Aorta (tissue), 5 donors: Measurements from ENCODE around the gene SLX9. TPM values are rescaled to one million over a fixed set of nuclear protein-coding genes. Genes with fewer than 3 reads are reported as not detected.

Experiments
- ATAC-seq: fragments of 200-7000 bp; cut with Tn5 transposase; one replicate; pipeline ENCODE4 v1.9.1; 2022; ENCODE audit warnings: moderate library complexity; ENCODE audit not compliant: low FRiP score
- DNase-seq, 2 donors: peaks; one replicate each; pipeline ENCODE4 v3.0.0-alpha.2; 2020
- H3K27ac ChIP-seq, 2 donors: one replicate each; pipeline ENCODE4 v1.5.1; 2013; ENCODE audit warnings: low read length in 2 of 2, mild to moderate bottlenecking in 2 of 2, moderate library complexity in 2 of 2, control low read depth in 1 of 2, inconsistent platforms in 1 of 2, low read depth in 1 of 2
- H3K27me3 ChIP-seq, 2 donors: one replicate each; pipeline ENCODE4 v1.6.1; 2013; ENCODE audit warnings: control low read depth in 1 of 2, low read length in 1 of 2, mild to moderate bottlenecking in 1 of 2, moderate library complexity in 1 of 2; ENCODE audit not compliant: insufficient read depth in 2 of 2, control insufficient read depth in 1 of 2
- H3K36me3 ChIP-seq, 2 donors: one replicate each; pipeline ENCODE4 v1.6.1; 2013; ENCODE audit warnings: control low read depth in 1 of 2, low read length in 1 of 2, mild to moderate bottlenecking in 1 of 2; ENCODE audit not compliant: insufficient read depth in 2 of 2, control insufficient read depth in 1 of 2
- H3K4me1 ChIP-seq, 2 donors: one replicate each; pipeline ENCODE4 v1.6.1; 2013; ENCODE audit warnings: low read length in 2 of 2, control low read depth in 1 of 2, mild to moderate bottlenecking in 1 of 2, moderate library complexity in 1 of 2; ENCODE audit not compliant: insufficient read depth in 2 of 2, control insufficient read depth in 1 of 2
- H3K4me3 ChIP-seq, 2 donors: one replicate each; pipeline ENCODE4 v1.5.1; 2013; ENCODE audit warnings: low read length in 2 of 2, control low read depth in 1 of 2, mild to moderate bottlenecking in 1 of 2
- H3K9me3 ChIP-seq: one replicate; pipeline ENCODE4 v1.6.1; 2013; ENCODE audit warnings: mild to moderate bottlenecking, low read length; ENCODE audit not compliant: control insufficient read depth
- WGBS, 2 donors: extraction: QIAGEN DNeasy Blood & Tissue Kit; methylation state at CpG; one replicate each; pipeline ENCODE4 v1.1.7; 2013; 5-methylcytosine and 5-hydroxymethylcytosine counted together
- intact Hi-C, 2 donors: fragments of 100-400 bp; cut with DNase I; formaldehyde crosslinking; loops; one replicate each; pipeline versions ENCODE4 v1.14.2 to v1.15.0; 2022
- polyA plus RNA-seq, 2 donors: library from polyadenylated mRNA; stranded (reverse); fragments of 200-250 nt; gene quantifications; one replicate each; pipeline ENCODE4 v1.2.3, GENCODE V29; 2013
- total RNA-seq, 2 donors: library from RNA; stranded (reverse); fragmentation: NEBNext Ultra II Directional; extraction: Animal tissue kit (Norgen Biotek cat#: 25700); gene quantifications; one replicate each; pipeline ENCODE4 v1.2.1, GENCODE V29; 2021
- donor health status: healthy with polysubstance abuse.
- donor health status: Bipolar disorder and iron deficiency.
- donor health status: DM: no; HTN: no; CAD: no.
- donor health status: DM: no; HTN: no; CAD: no.
- donor health status: DM: yes; HTN: yes; CAD: no.

The SLX9 gene
- total and polyA plus RNA-seq, 4 donors: 17.3 to 29.6 (median 20.3) TPM

DNA sequence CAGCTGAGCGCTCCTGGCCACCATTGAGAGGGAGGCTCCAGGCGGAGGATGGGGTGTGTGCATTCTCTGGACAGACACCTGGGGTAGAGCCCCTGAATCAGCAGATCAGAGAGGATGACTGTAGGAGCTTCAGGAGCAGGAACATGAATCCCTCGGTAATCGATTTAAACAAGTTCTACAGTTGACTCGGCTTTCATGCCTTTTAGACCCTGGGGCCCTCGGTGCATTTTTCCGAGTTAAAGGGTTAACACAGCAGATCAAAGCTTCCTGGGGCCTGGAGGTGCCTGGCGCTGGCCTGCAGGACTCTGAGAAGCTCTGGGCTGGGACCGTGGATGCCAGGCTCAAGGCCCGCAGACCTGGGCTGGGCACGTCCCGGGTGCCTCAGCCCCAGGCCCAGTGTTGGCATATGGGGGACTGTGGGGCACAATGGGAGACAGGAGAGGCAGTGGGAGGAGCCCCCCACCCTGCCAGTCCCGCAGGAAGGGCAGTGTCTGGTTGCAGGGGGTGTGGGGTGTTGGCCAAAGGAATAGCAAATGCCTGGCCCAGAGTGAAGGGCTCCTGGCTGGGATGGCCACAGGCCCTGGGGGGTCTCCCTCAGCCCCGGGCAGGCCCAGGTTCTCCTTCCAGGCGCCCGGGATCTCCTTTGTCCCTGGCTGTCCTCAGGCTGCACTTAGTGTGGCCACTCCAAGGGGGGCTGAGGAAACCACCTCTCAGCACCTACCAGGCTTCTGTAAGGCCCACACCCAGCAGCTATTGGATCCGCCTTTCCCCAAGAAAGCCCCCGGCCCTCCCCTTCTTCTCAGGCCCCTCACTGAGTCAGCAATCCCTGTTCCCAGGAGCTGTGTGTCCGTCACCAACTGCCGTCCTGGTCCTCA is 40.1 kb downstream of the SLX9 start:
- intact Hi-C loops: no loop called here
- ATAC-seq: no peak
- no peak overlapping the region for H3K4me3 ChIP-seq
- no peaks in the 10 kb centered on the region for H3K27me3 ChIP-seq
- no peaks in the 10 kb centered on the region for H3K9me3 ChIP-seq
- no peaks in the 10 kb centered on the region for H3K4me1 ChIP-seq
- DNase-seq: no peak
- H3K27ac ChIP-seq: peak overlapping the region in 1 of 2 donors; percentile 50
- 78 to 79% methylated on average over 20 of the region's 20 CpGs for WGBS, 2 donors
- H3K36me3 ChIP-seq: no peaks in the 10 kb centered on the region

DNA sequence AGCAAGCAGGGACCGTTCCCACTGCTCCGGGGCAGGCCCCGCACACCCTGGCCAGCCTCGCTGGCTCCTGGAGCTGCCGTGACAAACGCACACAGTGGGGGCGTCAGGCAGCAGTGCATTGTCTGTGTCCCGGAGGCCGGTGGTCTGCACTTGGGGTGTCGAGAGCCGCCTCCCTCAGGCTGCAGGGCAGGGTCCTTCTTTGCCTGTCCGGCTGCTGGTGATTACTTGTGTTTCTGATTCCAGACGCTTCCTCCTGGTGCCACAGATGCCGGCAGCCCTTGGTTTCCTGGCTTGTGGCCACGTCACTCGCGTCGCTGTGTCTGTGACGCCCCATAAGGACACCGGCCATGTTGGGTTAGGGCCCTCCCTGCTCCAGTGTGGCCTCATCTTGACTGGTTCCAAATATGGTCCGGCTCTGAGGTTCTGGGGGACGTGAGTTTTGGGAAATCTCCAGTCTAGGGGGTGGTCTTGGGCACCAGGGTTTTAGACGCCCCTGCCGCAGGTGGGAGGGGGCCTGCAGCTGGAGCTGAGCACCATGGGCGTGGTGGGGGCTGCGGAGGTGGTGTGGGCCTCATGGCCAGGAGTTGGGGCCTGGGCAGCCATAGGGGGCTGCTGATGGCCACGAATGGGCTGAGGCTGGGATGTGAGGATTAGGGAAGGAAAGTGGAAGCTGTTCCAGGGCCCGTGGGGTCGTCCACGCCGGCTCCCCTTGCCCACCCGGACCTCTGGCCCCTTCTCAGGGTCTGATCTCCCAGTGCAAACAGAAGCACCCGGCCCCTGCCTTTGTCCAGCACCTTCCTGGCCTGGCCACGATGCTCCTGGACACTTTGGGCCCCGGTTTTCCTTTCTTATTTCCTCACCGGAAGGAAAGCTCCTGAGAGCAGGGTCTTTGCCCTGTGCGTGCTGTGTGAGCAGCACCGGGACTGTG is 41.0 kb downstream of the SLX9 start:
- Histone ChIP-seq H3K4me3 (no peak overlapping the region), H3K4me1 (no peaks in the 10 kb centered on the region), H3K27me3 (no peaks in the 10 kb centered on the region), H3K36me3 (no peaks in the 10 kb centered on the region), H3K9me3 (no peaks in the 10 kb centered on the region), H3K27ac (peak overlapping the region in 1 of 2 donors; percentile 50)
- 70 to 75% methylated on average over 37 to 38 of the region's 38 CpGs for WGBS, 2 donors
- intact Hi-C loops: no loop called here
- ATAC-seq: no peak
- no peak for DNase-seq

DNA sequence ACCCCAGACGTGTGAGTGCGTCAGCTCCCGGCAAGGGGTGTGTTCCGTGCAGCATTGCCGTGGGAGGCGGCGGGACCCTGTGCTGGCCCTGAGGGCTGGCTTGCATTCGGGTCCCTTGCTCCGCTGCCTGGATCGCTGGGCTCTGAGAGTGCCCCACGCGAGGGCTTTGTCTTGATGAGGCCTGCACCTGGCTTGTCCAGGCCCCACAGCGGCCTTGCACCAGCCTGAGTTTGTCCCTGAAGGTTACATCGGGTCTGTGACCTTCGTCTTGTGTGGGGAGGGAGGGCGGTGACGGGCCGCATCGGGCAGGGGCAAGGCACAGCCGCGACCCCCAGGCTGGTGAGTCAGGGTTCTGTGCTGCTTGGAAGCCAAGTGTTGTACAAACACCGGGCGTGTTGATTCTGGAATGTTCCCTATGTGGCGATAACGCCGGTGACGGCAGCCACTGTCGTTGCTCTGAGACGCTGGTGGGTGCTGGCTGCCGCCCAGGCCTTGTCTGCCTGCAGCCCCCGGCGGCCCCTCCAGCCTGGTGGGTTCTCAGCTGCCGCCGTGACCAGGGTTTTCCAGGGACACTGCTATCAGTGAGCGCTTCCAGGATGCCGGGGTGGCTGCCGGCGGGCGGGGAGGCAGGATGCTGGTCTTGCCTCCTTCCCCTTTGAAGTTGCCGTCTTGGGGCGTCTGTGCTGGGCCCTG is 42.9 kb downstream of the SLX9 start:
- intact Hi-C loops: no loop called here
- Histone ChIP-seq H3K27ac (peak overlapping the region; percentile 7 to 79), H3K9me3 (no peaks in the 10 kb centered on the region), H3K4me1 (no peaks in the 10 kb centered on the region), H3K36me3 (no peaks in the 10 kb centered on the region), H3K27me3 (no peaks in the 10 kb centered on the region), H3K4me3 (no peak overlapping the region)
- peak; percentile 69 for ATAC-seq
- DNase-seq: peak; percentile 91 to 94
- WGBS, 2 donors: 7 to 13% methylated on average over 41 of the region's 41 CpGs

DNA sequence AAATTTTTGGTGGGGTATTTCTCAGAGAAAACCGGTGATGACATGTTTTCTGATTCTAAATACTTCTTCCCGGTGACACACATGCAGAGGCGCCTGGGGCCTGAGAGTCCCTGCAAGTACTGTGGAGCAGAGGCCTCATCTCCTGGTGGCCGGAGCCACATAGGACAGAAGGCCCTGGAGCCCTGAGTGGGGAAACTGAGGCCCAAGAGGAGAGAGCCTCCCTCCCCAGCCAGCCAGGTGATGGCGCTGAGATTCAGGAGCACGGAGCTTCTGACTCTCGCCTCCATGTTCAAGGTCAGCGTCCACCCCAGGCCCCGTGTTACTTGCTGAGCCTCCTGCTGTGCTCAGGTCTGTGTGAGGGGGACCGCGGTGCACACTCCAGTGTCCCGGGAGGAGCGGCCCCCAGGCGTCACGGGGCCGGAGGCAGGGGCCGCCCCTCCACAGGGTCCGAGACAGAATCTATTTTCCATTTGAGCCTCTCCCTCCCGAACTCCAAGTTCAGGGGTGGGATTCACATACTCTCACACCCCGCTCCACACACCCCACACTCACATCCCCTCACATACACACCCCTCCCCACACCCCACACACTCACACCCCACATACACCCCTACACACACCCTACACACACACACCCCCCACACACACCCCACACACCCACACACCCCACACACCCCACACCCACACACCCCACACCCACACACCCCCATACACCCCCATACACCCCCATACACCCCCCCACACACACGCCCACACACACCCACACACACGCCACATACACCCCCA is 43.8 kb downstream of the SLX9 start:
- 82 to 83% methylated on average over 20 of the region's 22 CpGs for WGBS, 2 donors
- DNase-seq: peak; percentile 48 to 71
- H3K4me1 ChIP-seq: no peaks in the 10 kb centered on the region
- no peak for ATAC-seq
- H3K9me3 ChIP-seq: no peaks in the 10 kb centered on the region
- intact Hi-C loops: no loop called here
- no peaks in the 10 kb centered on the region for H3K27me3 ChIP-seq
- H3K27ac ChIP-seq: peak overlapping the region in 1 of 2 donors; percentile 56
- no peaks in the 10 kb centered on the region for H3K36me3 ChIP-seq
- no peak overlapping the region for H3K4me3 ChIP-seq

DNA sequence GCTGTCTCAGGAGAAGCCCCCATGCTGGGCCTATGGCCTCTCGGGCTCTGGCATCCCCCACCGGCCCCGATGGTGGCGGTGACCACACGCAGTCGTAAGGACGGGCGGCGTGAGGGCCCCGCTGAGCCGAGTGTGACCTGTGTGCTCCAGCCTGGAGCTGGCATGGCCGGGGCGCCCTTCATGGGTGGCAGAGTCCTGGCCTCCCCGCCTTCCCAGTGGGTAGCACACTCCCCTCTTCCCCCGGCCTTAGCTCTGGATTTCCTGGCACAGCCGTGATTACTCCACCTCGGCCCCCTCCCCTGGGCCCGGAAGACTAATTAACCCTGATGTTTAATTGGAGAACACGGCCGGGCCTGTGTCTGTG is 44.6 kb downstream of the SLX9 start:
- Histone ChIP-seq H3K36me3 (no peaks in the 10 kb centered on the region), H3K4me3 (no peak overlapping the region), H3K27me3 (no peaks in the 10 kb centered on the region), H3K27ac (no peak overlapping the region), H3K4me1 (no peaks in the 10 kb centered on the region), H3K9me3 (no peaks in the 10 kb centered on the region)
- ATAC-seq: no peak
- peak; percentile 45 to 73 for DNase-seq
- 81 to 90% methylated on average over 20 of the region's 20 CpGs for WGBS, 2 donors
- intact Hi-C loops: no loop called here

DNA sequence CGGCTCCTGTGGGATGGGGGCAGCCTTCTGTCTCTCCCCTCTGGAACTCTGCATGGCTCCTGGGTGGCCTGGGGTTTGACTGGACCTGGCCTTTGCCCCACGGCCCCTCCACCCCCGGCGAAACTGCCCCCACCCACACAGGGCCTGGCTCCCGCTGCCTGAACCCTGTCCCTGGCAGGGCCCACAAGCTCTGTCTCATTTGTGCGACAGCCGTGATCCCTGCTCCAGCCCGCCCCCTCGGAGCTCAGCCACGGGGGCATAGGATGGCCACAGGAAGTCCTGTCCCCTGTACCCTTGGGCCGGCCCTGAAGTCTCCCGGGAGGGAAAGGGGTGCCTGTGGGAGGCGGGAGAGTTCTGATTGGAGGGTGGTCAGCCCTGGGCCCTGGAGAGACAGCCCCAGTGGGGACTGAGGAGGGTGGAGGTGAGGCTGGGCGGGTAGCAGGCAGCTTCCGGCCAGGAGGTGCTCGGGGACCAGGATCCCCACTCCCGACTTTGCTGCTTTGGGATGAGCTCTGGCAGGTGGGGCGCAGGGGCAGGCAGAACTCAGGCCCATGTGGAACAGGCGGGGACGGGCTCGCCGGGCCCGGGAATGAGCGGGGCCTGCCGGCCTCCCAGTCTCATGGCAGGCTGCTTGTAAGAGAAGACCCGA is 45.1 kb downstream of the SLX9 start:
- no peak overlapping the region for H3K27ac ChIP-seq
- ATAC-seq (no peak), DNase-seq (peak; percentile 53 to 80)
- H3K27me3 ChIP-seq: no peaks in the 10 kb centered on the region
- no peaks in the 10 kb centered on the region for H3K9me3 ChIP-seq
- WGBS, 2 donors: 64 to 70% methylated on average over 23 to 26 of the region's 26 CpGs
- H3K4me1 ChIP-seq: no peaks in the 10 kb centered on the region
- intact Hi-C loops: no loop called here
- no peaks in the 10 kb centered on the region for H3K36me3 ChIP-seq
- H3K4me3 ChIP-seq: no peak overlapping the region

DNA sequence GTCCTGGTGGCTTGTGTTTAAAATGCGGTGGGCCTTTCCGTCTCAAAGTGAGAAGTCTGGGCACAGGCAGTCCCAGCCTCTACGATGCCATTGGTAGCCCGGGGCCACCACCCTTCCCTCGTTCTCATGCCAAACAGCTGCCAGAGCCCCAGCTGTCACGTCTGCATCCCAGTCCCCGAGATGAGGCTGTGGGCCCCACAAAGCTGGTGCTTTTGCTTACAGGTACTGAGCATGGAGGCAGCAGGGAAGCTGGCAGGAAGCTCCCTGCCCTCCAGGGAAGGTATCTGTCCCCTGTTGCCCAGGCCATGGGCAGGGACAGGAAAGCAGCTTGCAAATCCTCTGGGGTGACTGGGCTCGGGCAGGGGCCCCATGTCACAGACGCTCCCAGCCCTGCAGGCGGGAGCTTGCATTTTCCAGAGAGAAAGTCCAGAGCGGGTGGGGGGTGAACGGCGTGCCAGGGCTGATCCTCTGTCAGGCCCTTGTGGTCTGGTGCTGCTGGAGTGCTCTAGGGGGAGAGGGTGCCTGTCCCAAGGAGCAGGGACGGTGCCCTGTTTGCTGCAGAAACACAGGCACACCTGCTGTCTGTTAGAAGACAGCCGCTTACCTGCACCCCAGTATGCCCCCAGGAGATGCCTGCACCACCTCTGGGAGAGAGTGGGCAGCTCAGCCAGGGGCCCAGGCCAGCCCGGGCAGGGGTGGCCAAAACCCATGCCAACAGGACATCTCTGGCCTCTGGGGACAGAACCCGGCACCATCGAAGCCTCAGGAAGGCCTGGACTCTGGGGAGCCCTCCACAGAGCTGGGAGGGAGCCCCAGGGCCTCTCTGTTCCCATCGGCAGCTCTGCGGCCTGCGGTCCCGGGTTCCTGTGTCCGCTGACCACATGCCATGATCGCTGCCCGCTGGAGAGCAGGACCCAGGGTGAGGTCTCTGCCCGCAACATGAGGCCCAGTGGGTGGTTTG is 45.9 kb downstream of the SLX9 start:
- DNase-seq (peak; percentile 38 to 75), ATAC-seq (no peak)
- H3K36me3 ChIP-seq: no peaks in the 10 kb centered on the region
- H3K4me3 ChIP-seq: no peak overlapping the region
- H3K9me3 ChIP-seq: no peaks in the 10 kb centered on the region
- peak overlapping the region in 1 of 2 donors; percentile 28 for H3K27ac ChIP-seq
- H3K4me1 ChIP-seq: no peaks in the 10 kb centered on the region
- no peaks in the 10 kb centered on the region for H3K27me3 ChIP-seq
- 80 to 83% methylated on average over 26 of the region's 26 CpGs for WGBS, 2 donors
- intact Hi-C loops: no loop called here
